Central memory CD4-positive, alpha-beta T cell (primary cell): ENCODE results near the gene EXOC6B.

Experiments used
- DNase-seq: peaks from one replicate; pipeline ENCODE4 v3.0.0; 2022

EXOC6B gene

DNA sequence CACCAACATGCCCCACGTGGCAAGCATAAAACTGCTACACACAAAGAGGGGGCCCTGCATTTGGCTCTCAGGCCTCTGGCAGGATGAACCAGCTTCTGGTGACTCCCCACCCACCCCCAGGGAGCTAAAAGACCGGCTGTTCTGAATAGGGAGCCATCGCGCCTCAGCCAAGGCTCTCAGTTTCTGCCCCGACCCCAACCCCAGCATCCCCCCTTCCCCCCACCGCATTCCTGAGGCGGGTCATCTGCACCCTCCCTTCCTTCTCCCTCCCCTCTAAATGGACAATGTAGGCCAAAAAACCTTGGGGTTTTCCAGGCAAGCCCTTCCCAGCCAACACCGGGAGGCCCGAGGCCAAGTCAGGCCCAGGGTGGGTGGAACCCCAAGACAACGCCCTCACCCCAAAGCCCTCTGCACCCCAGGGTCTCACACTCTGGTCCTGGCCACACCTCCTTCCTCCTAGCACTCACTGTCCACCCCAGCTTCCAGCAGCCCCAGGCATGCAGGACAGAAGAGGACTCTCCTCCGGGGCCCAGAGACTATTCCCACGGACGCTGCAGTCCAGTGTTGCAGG is 683.9 kb downstream of the EXOC6B start:
- no peak for DNase-seq

DNA sequence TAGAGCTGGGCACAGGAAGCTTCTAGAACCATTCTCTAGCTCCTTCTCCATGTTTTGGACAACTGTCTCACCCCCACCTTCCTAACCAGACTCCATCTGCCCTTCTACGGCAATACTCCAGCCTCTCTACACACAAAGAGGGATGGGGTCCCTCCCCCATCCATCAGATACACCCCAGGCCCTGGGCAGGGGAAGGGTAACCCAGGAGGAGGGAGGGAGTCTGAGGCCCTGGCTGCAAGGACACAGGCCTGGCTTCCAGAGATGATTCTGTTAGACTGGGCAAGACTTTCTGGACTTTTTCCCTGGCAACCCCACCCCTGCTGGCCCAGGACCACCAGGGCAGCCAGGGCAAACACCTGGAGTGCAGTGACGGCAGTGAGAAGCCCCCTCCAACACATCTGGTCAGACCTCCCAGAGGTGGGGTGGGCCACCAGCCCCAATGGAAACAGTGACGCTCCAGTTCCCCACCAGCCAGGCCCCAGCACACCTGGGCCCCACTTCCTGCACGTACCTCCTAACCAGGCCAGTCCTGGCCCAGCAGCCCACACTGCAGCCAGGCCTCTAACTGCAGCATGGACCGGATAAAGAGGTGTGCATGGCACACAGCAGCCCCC is 684.7 kb downstream of the EXOC6B start:
- no peak for DNase-seq

DNA sequence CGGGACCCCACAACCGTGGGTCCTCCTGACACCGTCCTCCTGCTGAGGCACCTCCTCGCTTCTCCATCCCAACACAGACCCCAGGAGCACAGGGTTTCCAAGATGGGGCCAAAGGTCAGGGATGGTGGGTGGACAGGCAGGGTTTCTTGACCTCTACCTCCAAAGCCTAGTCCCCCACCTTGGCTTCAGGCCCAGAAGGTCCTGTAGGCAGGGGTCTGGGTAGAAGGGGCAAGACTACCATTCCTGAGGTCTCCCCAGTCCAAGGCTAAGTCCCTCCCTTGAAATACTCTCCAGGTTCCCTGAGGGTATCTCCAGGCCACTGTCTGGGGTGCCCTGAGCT is 685.2 kb downstream of the EXOC6B start:
- DNase-seq = no peak

DNA sequence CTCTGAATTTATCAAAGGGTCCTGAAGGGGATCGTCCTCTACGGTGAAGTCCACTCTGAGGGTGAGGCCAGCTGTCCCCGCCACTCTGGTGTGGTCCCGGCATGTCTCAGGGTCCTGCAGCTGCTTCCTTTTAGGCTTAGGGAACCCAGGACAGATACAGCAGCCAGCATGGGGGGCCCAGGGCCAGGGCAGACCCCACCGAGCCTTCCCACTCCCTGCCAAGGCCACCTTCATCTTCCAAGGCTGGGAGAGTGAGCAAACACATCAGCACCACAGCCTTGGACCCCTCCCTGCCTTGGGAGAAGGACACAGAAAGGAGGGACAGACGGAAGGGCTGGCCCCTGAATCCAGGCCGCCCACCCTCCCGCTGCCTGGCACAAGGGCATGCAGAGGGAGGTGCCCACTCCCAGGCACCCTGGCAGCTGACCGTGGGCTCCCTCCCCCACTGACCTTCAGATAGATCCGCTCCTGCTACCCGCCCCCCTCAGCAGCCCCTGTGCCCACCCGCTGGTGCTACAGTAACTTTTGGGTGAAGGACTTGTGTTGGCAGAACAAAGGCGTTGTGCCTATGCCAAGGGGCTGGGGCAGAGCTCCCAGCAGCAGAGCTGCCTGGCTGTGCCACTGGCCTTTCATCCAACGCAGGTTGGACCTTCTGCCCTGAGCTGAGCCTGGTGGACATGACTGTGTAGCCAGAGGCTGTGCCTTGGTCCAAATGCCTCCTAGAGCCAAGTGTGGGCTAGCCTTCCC is 685.8 kb downstream of the EXOC6B start:
- DNase-seq = no peak

DNA sequence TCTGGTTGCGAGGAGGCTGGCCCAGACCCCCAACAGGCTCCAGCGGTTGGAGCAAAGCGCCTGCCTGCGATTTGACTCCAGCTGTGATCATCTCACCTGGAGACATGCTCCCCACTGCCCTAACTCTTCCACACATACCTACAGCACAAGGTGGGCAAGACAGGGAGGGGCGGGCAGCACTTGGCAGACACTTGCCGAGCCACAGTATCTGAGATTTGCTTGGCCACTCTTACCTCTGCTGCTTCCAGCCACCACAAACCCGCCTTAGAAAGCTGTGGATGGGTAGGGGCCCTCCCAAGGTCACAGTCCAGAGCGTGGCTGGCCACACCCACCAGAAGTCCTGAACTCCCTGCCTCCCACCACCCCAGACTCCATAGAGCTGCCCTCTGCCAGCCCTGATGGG is 686.4 kb downstream of the EXOC6B start:
- DNase-seq = no peak

DNA sequence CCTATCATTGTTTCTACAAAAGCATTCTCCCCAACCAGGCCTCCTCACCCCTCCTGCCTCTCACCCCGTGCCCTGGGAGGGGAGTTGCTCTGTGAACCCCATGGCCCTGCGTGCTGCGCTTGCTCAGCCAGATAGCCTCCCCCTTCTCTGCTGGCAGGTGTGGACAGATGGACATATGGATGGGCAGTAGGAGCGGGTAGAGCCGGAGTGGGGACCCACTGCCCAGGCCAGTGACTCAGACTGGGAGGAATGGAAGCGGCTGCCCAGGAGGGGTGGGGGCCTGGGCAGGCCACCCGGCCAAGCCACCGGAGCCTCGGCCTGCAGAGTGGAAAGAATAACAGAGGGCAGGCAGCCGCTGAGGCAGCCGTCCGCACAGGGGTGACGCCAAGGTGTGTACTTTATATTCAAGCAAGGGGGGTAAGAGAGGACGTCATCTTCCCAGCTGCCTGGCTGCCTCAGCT is 686.9 kb downstream of the EXOC6B start:
- DNase-seq = no peak

DNA sequence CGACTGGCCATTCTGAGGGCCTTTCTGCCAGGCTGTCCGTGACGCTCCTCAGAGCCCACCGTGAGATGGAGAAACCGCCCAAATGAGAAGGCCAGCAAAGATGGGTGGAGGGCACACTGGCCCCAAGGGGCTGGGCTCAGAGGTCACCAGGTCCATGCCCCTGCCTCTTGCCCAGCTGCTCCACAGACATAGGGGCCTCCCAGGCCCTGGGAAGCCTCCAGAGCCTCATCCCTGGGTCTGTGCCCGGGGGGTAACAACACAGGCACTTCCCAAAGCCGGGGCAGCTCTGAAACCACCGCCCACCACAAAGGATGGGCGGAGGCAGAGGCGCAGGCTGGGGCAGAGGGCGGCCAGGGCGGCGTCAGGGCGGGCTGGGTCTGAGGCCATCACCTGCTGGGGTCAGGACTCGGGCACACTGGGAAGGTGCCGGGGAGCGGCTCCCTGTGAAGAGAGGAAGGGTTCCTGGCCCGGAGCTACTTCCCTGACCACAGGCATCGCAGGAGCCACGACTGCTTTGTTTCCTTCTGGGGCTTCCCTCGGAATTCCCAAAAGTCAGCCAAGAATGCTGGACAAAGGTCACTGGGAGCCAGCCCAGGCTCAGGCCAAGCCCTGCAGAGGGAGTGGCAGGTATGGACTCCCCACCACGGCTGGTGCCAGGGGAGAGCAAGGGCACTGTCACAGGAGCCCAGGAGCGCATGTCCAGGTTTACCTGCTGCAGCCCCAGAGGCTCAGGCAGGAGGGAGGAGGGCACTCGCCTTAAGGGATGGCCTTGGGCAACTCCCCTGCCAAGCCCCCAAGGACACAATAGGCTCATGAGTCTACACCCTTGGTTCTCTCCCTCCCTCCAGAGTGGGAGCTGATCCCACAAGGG is 687.6 kb downstream of the EXOC6B start:
- DNase-seq = no peak

DNA sequence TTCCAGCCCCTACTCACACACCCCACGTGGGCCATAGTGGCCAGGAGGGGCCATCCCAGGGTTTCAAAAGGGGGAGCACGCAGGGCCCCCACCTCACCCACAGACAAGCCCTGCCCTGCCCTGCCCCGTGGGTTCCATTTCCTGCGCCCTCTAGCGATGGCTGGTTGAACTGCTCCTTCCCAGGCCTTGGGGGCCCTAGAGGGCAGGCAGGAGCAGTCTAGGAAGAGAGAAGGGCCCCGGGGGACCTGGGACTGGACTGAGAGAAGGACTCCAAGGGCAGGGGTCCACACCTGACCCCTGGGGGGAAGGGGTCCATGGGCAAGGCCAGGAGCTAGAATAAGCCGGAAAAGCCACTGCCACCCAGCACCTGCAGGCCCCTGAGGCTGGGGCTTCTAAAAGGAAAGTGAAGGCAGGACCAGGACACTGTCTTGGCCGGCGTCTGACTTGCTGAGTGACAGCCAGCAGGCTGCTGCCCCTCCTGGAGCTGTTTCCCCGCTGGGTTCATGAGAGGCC is 688.3 kb downstream of the EXOC6B start:
- no peak for DNase-seq

DNA sequence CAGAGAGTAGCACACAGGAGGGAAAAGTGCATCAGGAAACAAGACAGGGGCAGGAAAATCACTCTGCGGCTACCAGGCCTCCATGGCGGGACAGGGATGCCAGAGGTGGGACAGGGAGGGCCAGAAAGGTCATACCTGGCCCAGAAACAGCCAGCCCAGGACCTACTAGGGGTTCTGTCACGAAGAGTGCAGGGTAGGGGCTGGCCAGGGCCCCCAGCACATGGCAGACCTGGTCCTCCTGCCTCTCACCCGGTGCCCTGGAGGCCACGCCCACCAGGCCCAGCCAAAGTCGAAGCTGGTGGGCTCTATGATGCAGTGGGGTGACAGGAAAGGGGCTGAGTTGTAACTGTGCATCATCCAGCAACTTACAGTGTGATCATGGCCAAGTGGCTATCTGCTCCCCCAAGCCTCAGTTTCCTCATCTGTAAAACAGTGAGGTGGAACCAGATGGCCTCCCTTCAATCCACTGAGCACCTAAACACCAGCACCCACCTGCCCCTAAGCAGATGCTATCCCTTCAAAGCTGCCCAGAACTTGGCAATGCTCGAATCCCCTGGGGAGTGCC is 688.8 kb downstream of the EXOC6B start:
- DNase-seq = no peak

DNA sequence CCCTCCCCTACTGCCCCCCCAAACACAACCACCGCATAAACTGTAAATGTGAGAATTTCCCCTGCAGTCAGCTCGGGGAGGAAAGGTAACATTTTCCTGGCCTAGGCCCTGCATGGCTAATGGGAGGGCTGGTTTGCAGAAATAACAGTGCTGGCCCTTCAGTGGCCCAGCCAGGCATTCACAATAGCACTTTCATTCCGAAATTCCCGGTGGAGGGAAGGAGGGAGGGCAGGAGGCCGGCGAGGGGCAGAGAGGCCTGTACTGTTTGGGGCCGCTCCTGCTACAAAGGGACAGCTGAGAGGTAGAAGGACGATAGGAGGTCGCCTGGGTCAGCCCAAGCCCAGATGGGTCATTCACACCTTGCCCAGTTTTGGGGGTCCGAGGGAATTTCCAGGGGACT is 689.5 kb downstream of the EXOC6B start:
- no peak for DNase-seq

DNA sequence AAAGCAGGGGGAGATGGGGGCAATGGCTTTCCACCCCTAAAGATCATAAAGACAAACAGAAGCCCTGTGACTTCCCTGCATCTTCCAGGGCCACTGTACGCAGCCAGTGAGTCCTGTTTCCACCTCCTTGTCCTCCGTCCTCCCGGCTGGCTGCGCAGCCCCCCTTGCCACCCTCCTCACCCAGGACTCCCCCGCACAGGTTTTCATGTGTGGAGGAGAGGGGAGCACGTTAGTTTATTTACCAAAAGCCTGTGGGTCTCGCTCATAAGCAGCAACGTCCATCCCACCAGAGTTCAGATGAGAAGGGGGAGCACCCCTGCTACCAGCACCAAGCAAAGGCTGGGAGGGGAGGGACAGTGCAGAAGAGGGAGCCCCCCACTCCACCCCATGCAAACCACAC is 689.9 kb downstream of the EXOC6B start:
- no peak for DNase-seq

DNA sequence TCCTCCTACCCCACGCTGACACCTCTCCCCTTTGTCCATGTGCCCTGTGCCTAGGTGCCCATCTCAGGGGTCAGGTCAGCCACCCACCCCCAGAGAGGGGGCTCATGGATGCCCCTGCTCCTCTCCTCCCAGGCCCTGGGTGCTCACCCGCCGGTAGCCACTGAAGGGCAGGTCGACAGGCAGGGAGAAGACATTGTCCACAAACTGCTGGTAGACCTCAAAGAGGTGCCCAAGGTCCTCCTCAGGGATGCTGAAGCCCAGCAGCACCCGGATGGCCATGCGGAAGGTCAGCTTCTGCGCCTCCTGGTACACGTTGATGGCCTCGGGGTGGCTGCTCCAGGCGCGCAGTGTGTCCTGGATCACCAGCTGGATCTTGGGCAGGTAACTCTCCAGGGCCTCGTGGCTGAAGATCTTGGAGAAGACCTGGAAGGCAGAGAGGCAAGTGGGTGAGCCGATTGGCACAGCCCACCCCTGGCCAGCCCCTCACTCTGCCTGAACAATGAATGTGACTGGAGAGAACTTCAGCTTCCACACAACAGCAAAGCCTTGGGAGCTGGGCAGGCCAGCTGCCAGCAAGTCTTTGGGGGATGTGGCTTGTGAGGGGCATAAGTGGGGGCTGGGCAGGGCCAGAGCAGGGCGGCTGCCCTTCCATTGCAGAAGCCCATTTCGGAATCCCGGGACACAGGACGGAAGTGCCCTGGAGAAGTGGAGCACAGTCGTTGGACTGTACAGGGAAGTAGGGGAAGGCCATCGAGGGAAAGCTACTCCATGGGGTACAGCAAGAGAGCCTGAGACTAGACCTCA is 690.6 kb downstream of the EXOC6B start:
- DNase-seq = no peak

DNA sequence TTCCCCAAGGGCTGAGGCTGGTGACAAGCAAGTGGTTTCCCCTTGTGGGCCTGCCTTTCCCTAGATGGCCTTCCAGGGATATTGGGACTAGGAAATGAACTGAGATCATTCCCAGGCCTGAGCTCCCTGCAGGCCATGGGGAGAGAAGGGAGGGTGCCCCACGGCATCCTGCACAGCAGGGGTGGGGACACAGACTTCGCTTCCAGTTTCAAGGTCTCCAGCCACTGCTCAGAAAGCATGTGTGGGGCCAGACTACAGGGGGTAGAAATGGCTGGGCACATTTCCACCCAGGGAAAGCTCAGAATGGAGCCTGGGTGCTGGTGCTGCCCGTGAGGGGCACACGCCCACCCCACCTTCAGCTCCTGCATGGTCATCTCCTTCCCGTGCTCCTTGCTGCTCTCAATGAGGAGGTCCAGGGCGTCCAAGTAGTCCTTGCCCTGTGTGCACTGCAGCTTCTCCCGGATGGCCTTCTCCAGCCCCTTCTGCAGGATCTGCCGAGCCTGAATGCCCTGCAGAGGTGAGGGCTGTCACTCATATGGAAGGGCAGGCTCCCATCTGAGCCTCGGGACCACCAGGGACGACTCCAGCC is 691.3 kb downstream of the EXOC6B start:
- DNase-seq = no peak

DNA sequence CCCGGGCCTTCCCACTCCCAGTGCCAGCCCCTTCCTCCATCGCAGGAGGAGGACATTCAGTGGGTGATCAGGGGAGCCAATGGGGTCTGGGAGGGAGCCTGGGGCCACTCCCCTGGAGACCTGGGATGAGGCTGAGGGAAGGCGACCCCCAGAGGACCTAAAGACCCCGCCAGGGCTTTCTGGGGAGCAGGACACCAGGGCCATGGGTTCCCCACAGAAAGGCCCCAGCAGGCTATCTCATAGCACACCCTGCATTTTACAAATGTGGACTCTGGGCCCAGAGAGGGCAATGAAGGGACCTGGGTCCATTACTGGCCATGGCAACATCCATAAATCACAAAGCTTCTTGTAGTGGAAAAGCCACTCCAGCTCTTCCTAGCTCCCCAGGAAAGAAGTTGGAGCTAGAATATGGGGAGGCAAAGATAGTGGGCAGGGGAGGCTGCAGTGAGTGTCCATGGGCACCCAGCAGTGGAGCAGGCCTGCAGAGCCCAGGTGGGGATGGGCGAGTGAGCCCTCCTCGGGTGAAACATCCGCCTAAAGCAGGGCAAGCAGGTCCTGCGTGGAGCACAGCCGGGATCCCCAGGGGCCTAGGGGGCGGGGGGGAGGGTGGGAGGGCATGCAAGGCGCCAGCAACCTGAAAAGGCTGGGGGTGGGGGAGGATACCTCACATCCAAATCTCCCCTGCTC is 692.0 kb downstream of the EXOC6B start:
- DNase-seq = no peak

DNA sequence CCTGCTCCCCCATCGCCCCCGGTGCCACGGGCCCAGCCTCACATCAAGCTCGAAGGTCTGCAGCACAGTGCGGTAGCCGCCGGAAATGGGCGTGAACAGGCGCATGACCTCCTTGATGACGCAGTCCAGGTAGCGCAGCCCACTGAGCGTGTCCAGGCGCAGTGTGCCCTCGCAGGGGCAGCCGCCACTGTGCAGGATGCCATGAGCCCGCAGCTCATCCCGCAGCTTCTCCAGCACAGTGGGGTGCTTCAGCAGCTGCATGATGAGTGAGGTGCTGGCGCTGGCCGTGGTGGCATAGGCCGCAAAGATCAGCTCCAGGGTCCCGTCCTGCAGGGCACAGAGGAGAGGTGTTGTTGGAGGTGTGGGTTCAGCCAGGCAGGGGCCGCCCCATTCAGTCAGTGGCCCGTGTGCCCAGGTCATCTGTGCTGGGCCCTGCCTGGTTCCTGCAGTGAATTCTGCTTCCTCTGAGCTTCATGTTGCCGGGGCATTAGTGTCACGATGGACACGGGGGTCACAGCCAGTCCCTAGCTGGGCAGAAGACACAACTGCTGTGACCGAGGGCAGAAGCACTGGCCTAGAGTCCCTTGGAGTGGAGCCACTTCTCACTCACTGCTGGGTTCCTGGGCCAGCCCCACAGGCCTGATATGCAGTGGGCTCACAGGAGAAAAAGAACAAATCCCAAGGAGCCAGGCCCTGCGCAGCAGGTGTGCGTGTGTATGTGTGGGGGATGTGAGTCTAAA is 692.7 kb downstream of the EXOC6B start:
- no peak for DNase-seq

DNA sequence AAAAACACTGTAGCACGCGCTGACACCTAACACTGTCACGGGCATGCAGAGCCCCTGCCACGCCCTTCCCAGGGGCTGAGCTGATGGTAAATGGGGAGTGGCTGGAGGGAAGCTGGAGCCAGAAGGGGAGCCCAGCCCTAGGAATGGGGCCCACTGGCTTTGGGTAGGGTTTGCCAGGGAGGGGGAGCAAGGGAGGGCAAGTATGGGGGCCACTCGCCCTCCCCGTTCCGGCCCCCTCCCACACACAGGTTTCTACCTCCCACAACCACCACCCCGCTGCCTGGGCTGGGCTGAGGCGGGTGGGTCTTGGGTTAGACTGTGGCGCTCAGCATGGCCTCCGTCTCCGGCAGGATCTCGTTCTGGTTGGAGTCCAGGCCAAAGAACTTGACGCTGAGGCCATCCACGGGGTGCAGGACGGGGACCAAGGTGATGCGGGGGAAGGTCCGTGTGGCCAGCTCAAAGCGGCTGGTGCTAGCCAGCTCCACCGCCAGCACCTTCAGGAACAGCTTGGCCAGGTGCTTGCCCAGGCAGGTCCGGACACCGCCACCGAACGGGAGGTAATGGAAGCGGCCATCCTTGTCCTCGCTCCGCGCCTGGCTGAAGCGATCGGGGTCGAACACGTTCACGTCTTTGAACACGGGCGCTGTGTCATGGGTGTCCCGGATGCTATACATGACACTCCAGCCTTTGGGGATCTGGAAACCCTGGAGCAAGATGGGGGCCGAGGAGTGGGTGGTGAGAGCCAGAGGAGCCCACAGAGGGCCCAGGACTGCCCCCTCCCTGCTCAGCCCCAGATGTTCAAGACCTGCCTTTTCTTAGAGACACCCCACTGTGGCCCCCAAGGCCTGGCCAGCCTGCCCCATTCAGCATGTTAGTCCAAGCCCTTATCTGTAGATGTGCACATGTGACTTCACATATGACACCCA is 693.7 kb downstream of the EXOC6B start:
- no peak for DNase-seq

DNA sequence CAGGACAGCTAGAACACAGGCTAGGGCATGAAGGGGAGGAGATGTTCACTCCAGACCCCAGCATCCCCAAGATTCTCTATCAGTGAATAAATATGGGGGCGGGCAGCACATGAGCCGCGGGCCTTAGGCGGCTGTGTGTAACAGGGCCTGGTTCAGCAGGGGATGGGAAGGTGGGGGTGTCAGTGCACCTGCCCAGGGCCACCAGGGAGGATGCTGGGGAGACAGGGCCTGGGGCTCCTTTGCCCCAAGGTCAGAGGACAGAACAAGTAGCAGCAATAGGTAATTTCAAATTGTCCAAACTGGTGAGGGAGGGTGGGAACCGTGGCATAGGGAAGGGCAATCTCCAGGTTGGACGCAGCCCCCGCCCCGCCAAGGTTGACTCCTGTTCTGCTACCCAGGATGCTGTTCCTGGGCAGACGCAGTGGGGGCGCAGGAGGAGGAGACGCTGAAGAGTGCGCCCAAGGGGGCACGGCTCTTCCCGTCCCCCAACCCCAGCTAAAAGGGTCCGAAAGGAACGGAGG is 694.4 kb downstream of the EXOC6B start:
- no peak for DNase-seq

DNA sequence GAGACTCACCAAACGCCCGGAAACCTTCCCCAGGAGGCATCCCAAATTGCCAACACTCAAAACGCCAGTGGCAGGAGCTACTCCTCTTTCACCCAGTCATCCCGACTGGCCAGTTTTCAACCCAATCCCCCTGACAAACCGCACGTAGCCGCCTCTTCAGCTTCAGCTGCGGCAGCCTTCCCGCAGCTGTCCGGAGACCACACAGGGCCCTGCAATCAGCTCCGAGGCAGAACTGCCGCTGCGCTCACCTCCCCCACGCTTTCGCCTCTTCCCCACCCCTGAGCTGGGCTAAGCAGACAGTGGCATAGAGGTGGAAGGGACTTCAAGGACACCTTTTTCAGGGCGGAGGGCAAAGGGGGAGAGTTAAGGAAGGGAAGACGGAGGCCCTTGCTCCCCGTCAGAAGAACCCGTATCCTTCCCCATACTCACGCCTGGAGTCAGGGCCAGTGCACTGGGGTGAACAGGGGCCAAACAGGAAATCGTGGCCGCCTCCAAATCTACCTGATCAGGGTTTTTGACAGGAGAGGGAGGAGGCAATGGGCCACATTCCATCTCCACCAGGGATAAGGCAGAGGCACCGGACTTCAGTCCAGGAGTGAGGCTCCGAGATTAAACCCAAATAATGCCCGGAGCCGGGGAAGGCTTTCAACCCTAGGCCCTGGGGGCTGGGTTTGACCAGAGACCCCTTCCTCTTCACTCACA is 695.0 kb downstream of the EXOC6B start:
- DNase-seq = no peak
